ENCODE results near the gene HEATR5A. TPM values are rescaled to one million over a fixed set of nuclear protein-coding genes. Genes with fewer than 3 reads are reported as not detected.

The HEATR5A gene
- total RNA-seq, 1 experiment from 2014 or later: 12.7 TPM

GRCh38 chr14:31292937-31293616 is 127.3 kb downstream of the HEATR5A start:
- CTCF ChIA-PET: no interaction called here
- intact Hi-C loops (cut with micrococcal nuclease): no loop called here
- TF ChIP-seq EZH2phosphoT487 (IDR thresholded peaks at IDR 0.05; ENCODE audit: borderline replicate concordance, low read length) (no peak), CTCF (conservative IDR thresholded peaks at IDR 0.05; ENCODE audit: low read depth, low read length) (no peak), EZH2 (IDR thresholded peaks at IDR 0.05; ENCODE audit: low read length, unreplicated experiment) (no peak)
- H2AFZ ChIP-seq (ENCODE audit: low read length): no peak overlapping the region
- H3K4me3 ChIP-seq (ENCODE audit: low read length): no peak overlapping the region
- H3K9me3 ChIP-seq (ENCODE audit: low read length): no peaks in the 10 kb centered on the region
- DNase-seq (no peak), ATAC-seq (no peak)
- no peaks in the 10 kb centered on the region for H3K79me2 ChIP-seq (ENCODE audit: low read length)
- no TSS peak for BruUV-seq (replicated peaks)
- no peak overlapping the region for H3K4me2 ChIP-seq (ENCODE audit: low read length)
- no peaks in the 10 kb centered on the region for H3K4me1 ChIP-seq (ENCODE audit: insufficient read depth, low read length)
- H4K20me1 ChIP-seq (ENCODE audit: low read length): no peaks in the 10 kb centered on the region
- no peaks in the 10 kb centered on the region for H3K9me2 ChIP-seq (replicated peaks; ENCODE audit: low read length)
- POLR2A ChIA-PET (ENCODE audit: unreplicated experiment): no interaction called here
- H3K27me3 ChIP-seq (ENCODE audit: low read length): no peaks in the 10 kb centered on the region
- H3F3A ChIP-seq (ENCODE audit: low read length, unreplicated experiment): no peaks in the 10 kb centered on the region
- H3K36me3 ChIP-seq (ENCODE audit: low read depth, low read length): no peaks in the 10 kb centered on the region
- no peak overlapping the region for H3K27ac ChIP-seq (ENCODE audit: low read length)
- no peak overlapping the region for H3K9ac ChIP-seq (ENCODE audit: low read length)

- no peaks in the 10 kb centered on the region for H3K27me3 ChIP-seq (ENCODE audit: low read length)
- H2AFZ ChIP-seq (ENCODE audit: low read length): no peak overlapping the region
- H3K27ac ChIP-seq (ENCODE audit: low read length): no peak overlapping the region
- H3F3A ChIP-seq (ENCODE audit: low read length, unreplicated experiment): no peaks in the 10 kb centered on the region
- no TSS peak for BruUV-seq (replicated peaks)
- no peaks in the 10 kb centered on the region for H3K4me1 ChIP-seq (ENCODE audit: insufficient read depth, low read length)
- no peak overlapping the region for H3K4me3 ChIP-seq (ENCODE audit: low read length)
- H3K9me2 ChIP-seq (replicated peaks; ENCODE audit: low read length): no peaks in the 10 kb centered on the region
- no peak overlapping the region for H3K9ac ChIP-seq (ENCODE audit: low read length)
- ChIA-PET POLR2A (ENCODE audit: unreplicated experiment) (interaction anchor here (0.6 kb wide), 1 partner anchor 13 kb away, joined by 3 read pairs; no protein-coding TSS in a partner anchor), CTCF (interaction anchor here (0.5 kb wide), 1 partner anchor 25 kb away, joined by 4 read pairs; no protein-coding TSS in a partner anchor)
- no peaks in the 10 kb centered on the region for H3K9me3 ChIP-seq (ENCODE audit: low read length)
- DNase-seq (no peak), ATAC-seq (peak; percentile 52)
- TF ChIP-seq CTCF (conservative IDR thresholded peaks at IDR 0.05; ENCODE audit: low read depth, low read length): no peak
- TF ChIP-seq EZH2phosphoT487 (IDR thresholded peaks at IDR 0.05; ENCODE audit: borderline replicate concordance, low read length): no peak
- TF ChIP-seq EZH2 (IDR thresholded peaks at IDR 0.05; ENCODE audit: low read length, unreplicated experiment): no peak
- no peaks in the 10 kb centered on the region for H3K79me2 ChIP-seq (ENCODE audit: low read length)
- no peak overlapping the region for H3K4me2 ChIP-seq (ENCODE audit: low read length)
- intact Hi-C loops (cut with micrococcal nuclease): no loop called here
- no peaks in the 10 kb centered on the region for H3K36me3 ChIP-seq (ENCODE audit: low read depth, low read length)
- no peaks in the 10 kb centered on the region for H4K20me1 ChIP-seq (ENCODE audit: low read length)
Measured at GRCh38 chr14:31291210-31291609, 129.1 kb downstream of the HEATR5A start.

GRCh38 chr14:31287294-31287972 is 132.9 kb downstream of the HEATR5A start:
- ChIA-PET POLR2A (ENCODE audit: unreplicated experiment) (no interaction called here), CTCF (interaction anchor here (0.7 kb wide), 1 partner anchor 58 kb away, joined by 3 read pairs; no protein-coding TSS in a partner anchor)
- Histone ChIP-seq H4K20me1 (ENCODE audit: low read length) (no peaks in the 10 kb centered on the region), H2AFZ (ENCODE audit: low read length) (no peak overlapping the region), H3K4me2 (ENCODE audit: low read length) (no peak overlapping the region), H3K27me3 (ENCODE audit: low read length) (no peaks in the 10 kb centered on the region), H3K4me3 (ENCODE audit: low read length) (no peak overlapping the region), H3K27ac (ENCODE audit: low read length) (no peak overlapping the region), H3K4me1 (ENCODE audit: insufficient read depth, low read length) (no peaks in the 10 kb centered on the region), H3K9me3 (ENCODE audit: low read length) (no peaks in the 10 kb centered on the region), H3K36me3 (ENCODE audit: low read depth, low read length) (no peaks in the 10 kb centered on the region), H3K79me2 (ENCODE audit: low read length) (no peaks in the 10 kb centered on the region), H3F3A (ENCODE audit: low read length, unreplicated experiment) (no peaks in the 10 kb centered on the region), H3K9ac (ENCODE audit: low read length) (no peak overlapping the region), H3K9me2 (replicated peaks; ENCODE audit: low read length) (no peaks in the 10 kb centered on the region)
- ATAC-seq: no peak
- TF ChIP-seq EZH2phosphoT487 (IDR thresholded peaks at IDR 0.05; ENCODE audit: borderline replicate concordance, low read length): no peak
- no peak for TF ChIP-seq CTCF (conservative IDR thresholded peaks at IDR 0.05; ENCODE audit: low read depth, low read length)
- TF ChIP-seq EZH2 (IDR thresholded peaks at IDR 0.05; ENCODE audit: low read length, unreplicated experiment): no peak
- no TSS peak for BruUV-seq (replicated peaks)
- intact Hi-C loops (cut with micrococcal nuclease): no loop called here
- DNase-seq: no peak

Measured in PC-3 (cell line).